ENCODE results near the gene PEPD. TPM values are rescaled to one million over a fixed set of nuclear protein-coding genes. Genes with fewer than 3 reads are reported as not detected.

PEPD gene
- total RNA-seq, 1 experiment from 2014 or later, result 40.5 TPM

- ATAC-seq (no peak), DNase-seq (ENCODE audit: low read depth, low spot score) (no peak)
- ChIA-PET POLR2A (no interaction called here), RAD21 (ENCODE audit: low non-redundant PET in 1 of 2, low total read pairs in 2 of 2, uncharacterized antibody in 2 of 2, unreplicated experiment in 2 of 2) (no interaction called here), CTCF (no interaction called here)
- TF ChIP-seq YY1 (IDR thresholded peaks at IDR 0.05; ENCODE audit: extremely low read depth, insufficient replicate concordance, low read depth, low read length) (no peak), SRF (IDR thresholded peaks at IDR 0.05; ENCODE audit: low read depth) (no peak), TCF7L2 (IDR thresholded peaks at IDR 0.05; ENCODE audit: borderline replicate concordance, extremely low read depth, insufficient read depth, insufficient read length) (no peak), MAX (IDR thresholded peaks at IDR 0.05) (no peak), POLR2AphosphoS5 (IDR thresholded peaks at IDR 0.05; ENCODE audit: low read depth, low read length) (no peak), ZNF274 (IDR thresholded peaks at IDR 0.05; ENCODE audit: low read depth, low read length) (no peak), EGR1 (IDR thresholded peaks at IDR 0.05; ENCODE audit: low read depth) (no peak), EZH2phosphoT487 (IDR thresholded peaks at IDR 0.05; ENCODE audit: borderline replicate concordance) (no peak), ATF3 (IDR thresholded peaks at IDR 0.05) (no peak), ZBTB33 (IDR thresholded peaks at IDR 0.05; ENCODE audit: extremely low read depth, insufficient replicate concordance, low read length) (no peak), CBX3 (IDR thresholded peaks at IDR 0.05; ENCODE audit: low read depth) (no peak), POLR2A (IDR thresholded peaks at IDR 0.05; ENCODE audit: borderline replicate concordance, extremely low read depth, insufficient read depth, insufficient read length) (no peak), SP1 (IDR thresholded peaks at IDR 0.05; ENCODE audit: low read depth) (no peak), SIN3A (IDR thresholded peaks at IDR 0.05; ENCODE audit: low read depth) (no peak), CEBPB (IDR thresholded peaks at IDR 0.05; ENCODE audit: low read depth) (no peak), RAD21 (IDR thresholded peaks at IDR 0.05; ENCODE audit: low read depth) (no peak), FOSL1 (IDR thresholded peaks at IDR 0.05; ENCODE audit: low read depth) (no peak)
- Histone ChIP-seq H3K9me2 (ENCODE audit: insufficient read depth) (no peaks in the 10 kb centered on the region), H3K9ac (ENCODE audit: low read length) (peak overlapping the region; percentile 77), H3K4me1 (ENCODE audit: control insufficient read depth in 1 of 2, insufficient read depth in 2 of 2, low read length in 2 of 2) (peaks cover 7 to 18% of the 10 kb centered on the region in 2 experiments; a peak in 3 of 4 replicates), H3K79me2 (ENCODE audit: insufficient read depth, low read length) (peaks cover 7% of the 10 kb centered on the region; the same call in 1 of the 2 replicates), H3K36me3 (ENCODE audit: control insufficient read depth in 1 of 2, insufficient read depth in 2 of 2, low read length in 2 of 2) (no peaks in the 10 kb centered on the region), H3K9me3 (ENCODE audit: control insufficient read depth in 1 of 2, insufficient read depth in 1 of 2, low read depth in 1 of 2, low read length in 2 of 2) (no peaks in the 10 kb centered on the region), H2AFZ (ENCODE audit: low read depth, low read length, poor library complexity, severe bottlenecking) (no peak overlapping the region), H3K4me2 (ENCODE audit: low read length) (peak overlapping the region; percentile 87), H3K27me3 (ENCODE audit: insufficient read depth, low read length) (no peaks in the 10 kb centered on the region), H4K20me1 (ENCODE audit: insufficient read depth) (no peaks in the 10 kb centered on the region), H3K27ac (ENCODE audit: low read depth, low read length) (no peak overlapping the region; the same call in 1 of the 2 replicates), H3K4me3 (replicated peaks in 1 of 2; ENCODE audit: low read depth in 1 of 2, low read length in 2 of 2) (peak overlapping the region; percentile 66 to 89)
- intact Hi-C loops (cut with micrococcal nuclease), result no loop called here
- BruUV-seq (replicated peaks), result no TSS peak
Observed at GRCh38 chr19:33520844-33521479, 629 bp downstream of the PEPD start.

Data from HCT116 (cell line).